Gastroesophageal sphincter (tissue), 2 donors: ENCODE measurements around the gene TNFRSF13B.

ENCODE experiments used
- POLR2A ChIP-seq, 2 donors: fragments of 450-650 bp; IDR thresholded peaks; one replicate each; pipeline ENCODE4 v1.6.1; 2017; ENCODE audit warnings: antibody characterized with exemption in 2 of 2, mild to moderate bottlenecking in 2 of 2, moderate library complexity in 1 of 2
- POLR2AphosphoS5 ChIP-seq: sonication (generic); formaldehyde crosslinking; IDR thresholded peaks from one replicate; pipeline ENCODE4 v1.6.1; 2017; ENCODE audit warnings: antibody characterized with exemption

DNA sequence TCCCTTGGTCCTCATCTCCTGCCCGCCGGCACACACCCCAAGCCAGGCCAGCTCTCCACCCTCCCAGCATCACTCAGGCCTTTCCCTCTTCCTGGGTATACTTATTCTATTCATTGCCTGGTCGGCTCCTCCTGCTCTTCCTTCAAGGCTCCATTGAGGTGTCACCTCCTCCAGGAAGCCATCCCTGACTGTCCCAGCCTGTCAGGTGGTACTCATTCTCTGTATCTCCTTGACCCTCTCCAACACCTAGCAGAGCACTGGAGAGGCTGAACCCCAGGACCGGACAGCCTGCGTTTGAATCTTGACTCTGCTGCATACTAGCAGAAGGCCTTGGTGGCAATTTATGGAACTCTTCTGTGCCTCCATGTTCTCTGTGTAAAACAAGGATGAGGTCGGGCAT, 428 bp upstream of the TNFRSF13B start:
- TF ChIP-seq POLR2AphosphoS5: no peak
- TF ChIP-seq POLR2A (IDR thresholded peaks at IDR 0.05): no peak
